ENCODE data around the gene OPTN.

OPTN gene

DNA sequence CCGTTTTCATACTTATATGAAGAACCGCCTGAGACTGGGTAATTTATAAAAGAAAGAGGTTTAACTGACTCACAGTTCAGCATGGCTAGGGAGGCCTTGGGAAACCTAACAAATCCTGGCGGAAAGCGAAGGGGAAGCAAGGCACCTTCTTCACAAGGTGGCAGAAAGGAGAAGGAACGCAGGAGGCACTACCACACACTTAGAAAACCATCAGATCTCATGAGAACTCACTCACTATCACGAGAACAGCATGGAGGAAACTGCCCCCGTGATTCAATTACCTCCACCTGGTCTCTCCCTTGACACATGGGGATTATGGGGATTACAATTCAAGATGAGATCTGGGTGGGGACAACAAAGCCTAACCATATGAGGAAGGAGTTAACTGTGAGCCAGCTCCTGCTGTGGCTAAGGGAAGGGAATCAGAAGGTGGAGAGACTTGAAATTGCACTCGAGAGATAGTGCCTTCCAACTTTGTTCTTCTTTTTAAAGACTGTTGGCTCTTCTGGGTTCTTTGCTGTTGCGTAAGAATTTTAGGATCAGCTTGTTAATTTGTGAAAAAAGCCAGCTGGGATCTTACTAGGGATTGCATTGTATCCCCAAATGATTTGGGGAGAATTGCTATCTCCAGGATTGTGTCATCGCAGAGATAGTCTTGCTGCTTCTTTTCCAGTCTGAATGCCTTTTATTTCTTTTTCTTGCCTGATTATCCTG lies 21.0 kb downstream of the OPTN start:
- H3K4me3 ChIP-seq (replicated peaks; ENCODE audit: low read depth, low read length), result no peak overlapping the region
- TF ChIP-seq CTCF (IDR thresholded peaks at IDR 0.05; ENCODE audit: low read depth, low read length, missing control alignments), result no peak
- DNase-seq (ENCODE audit: extremely low read depth, low read depth), result no peak

DNA sequence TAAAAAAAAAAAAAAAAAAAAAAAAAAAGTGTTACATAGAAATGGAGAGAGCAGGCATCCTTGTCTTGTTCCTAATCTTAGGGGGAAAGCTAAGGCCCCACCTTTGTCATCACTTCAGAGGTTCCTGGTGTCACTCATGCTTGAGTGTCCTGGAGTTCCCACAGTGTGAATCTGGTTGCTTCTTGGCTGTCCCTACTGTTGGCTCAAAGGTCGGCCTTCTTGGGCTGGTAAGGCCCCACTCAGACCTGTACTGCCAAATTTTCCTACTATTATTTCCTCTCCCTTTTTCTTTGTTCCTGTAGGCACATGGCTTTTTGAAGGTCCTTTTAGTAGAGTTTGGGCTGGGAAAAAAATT lies 21.5 kb downstream of the OPTN start:
- TF ChIP-seq CTCF (IDR thresholded peaks at IDR 0.05; ENCODE audit: low read depth, low read length, missing control alignments), result no peak
- no peak overlapping the region for H3K4me3 ChIP-seq (replicated peaks; ENCODE audit: low read depth, low read length)

GRCh38 chr10:13136651-13137050 lies 36.7 kb downstream of the OPTN start:
- H3K4me3 ChIP-seq (replicated peaks; ENCODE audit: low read depth, low read length), result no peak overlapping the region
- no peak for TF ChIP-seq CTCF (IDR thresholded peaks at IDR 0.05; ENCODE audit: low read depth, low read length, missing control alignments)
- DNase-seq (ENCODE audit: extremely low read depth, low read depth), result no peak

More for the DNA sequence above, 21.5 kb downstream of the OPTN start:
- no peak for DNase-seq (ENCODE audit: extremely low read depth, low read depth)

DNA sequence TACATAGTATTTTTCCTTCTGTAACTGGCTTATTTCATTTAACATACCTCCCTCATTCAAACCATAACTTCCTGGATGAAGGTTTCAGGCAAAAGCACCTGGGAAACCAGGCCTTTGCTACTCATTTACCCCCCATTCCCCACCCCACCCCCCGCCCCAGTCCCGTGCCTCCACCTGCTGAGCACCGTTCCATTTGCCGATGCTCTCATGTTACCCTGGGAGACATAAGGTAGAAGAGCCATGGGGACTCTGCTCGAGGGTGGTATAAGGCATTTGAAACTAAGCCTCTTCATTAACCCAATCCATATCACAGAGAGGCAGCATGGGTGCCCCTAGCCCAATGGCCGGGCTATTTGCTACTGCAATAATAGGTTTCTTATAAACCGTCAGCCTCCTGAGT lies 39.2 kb downstream of the OPTN start:
- no peak for DNase-seq (ENCODE audit: extremely low read depth, low read depth)
- no peak for TF ChIP-seq CTCF (IDR thresholded peaks at IDR 0.05; ENCODE audit: low read depth, low read length, missing control alignments)
- H3K4me3 ChIP-seq (replicated peaks; ENCODE audit: low read depth, low read length), result no peak overlapping the region

- DNase-seq (ENCODE audit: extremely low read depth, low read depth), result no peak
- no peak overlapping the region for H3K4me3 ChIP-seq (replicated peaks; ENCODE audit: low read depth, low read length)
- no peak for TF ChIP-seq CTCF (IDR thresholded peaks at IDR 0.05; ENCODE audit: low read depth, low read length, missing control alignments)
Measured at GRCh38 chr10:13139676-13140075, 39.7 kb downstream of the OPTN start.

DNA sequence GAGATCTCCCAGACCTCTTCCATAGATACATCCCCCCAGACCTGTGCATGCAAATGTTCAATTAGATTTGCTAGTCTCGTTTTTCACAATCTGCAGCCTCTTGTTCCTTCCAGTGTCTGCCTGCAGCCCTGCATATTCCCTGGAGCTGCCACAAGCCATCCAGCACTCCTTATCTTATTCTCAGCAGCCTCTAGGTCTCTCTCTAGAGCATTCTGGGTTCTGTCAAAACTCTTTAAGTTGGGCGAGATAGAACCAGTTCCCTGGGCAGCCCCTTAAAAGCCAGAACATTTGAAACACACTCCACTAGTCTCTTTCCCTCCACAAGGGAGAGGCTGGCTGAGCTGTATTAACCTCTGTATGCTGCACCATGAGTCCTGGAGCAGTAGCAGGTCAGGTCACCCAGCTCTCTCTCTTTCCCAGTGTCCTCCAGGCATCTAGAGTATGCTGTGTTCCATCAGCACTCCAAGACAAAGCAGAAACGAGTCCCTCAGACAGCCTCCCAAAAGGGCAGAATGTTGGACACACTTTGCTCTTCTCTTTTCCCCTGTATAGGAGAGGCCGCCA lies 40.7 kb downstream of the OPTN start:
- H3K4me3 ChIP-seq (replicated peaks; ENCODE audit: low read depth, low read length), result no peak overlapping the region
- no peak for DNase-seq (ENCODE audit: extremely low read depth, low read depth)
- no peak for TF ChIP-seq CTCF (IDR thresholded peaks at IDR 0.05; ENCODE audit: low read depth, low read length, missing control alignments)

DNA sequence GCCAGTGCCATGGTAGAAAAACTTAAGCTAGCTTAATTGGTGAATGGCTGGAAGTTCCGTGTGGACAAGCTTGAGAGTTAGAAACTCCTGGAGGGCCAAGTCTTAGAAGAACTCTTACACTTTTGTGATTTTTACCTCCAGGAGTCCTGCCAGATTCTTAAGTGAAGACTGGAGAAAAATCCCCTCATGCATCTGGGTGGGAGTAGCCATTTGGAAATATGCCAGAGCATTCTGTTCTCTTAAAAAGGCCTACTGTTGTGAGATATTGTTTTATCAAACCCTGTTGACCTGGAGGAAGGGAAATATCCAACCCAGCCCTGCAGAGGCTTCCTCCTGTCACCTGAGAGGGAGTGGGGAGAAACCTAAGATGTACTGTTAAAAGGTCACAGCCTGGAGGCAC lies 43.8 kb downstream of the OPTN start:
- DNase-seq (ENCODE audit: extremely low read depth, low read depth), result no peak
- no peak for TF ChIP-seq CTCF (IDR thresholded peaks at IDR 0.05; ENCODE audit: low read depth, low read length, missing control alignments)
- H3K4me3 ChIP-seq (replicated peaks; ENCODE audit: low read depth, low read length), result no peak overlapping the region
